Glutamatergic neuron (in vitro differentiated cells): ENCODE data around the gene TMEM179. TPM values are rescaled to one million over a fixed set of nuclear protein-coding genes. Genes with fewer than 3 reads are reported as not detected.

Experiments used
- DNase-seq: peaks from one replicate; pipeline ENCODE4 v3.0.0; 2022
- H3K27ac Mint-ChIP-seq: one replicate; pipeline ENCODE4 v1.8.0; 2020; ENCODE audit warnings: mild to moderate bottlenecking, mixed read lengths, inconsistent platforms; ENCODE audit not compliant: unreplicated experiment
- H3K27me3 Mint-ChIP-seq: one replicate; pipeline ENCODE4 v1.8.0; 2020; ENCODE audit warnings: mild to moderate bottlenecking, moderate library complexity, mixed read lengths, inconsistent platforms; ENCODE audit not compliant: unreplicated experiment
- H3K36me3 Mint-ChIP-seq: one replicate; pipeline ENCODE4 v1.8.0; 2020; ENCODE audit warnings: mild to moderate bottlenecking, mixed read lengths, inconsistent platforms; ENCODE audit not compliant: unreplicated experiment
- H3K4me1 Mint-ChIP-seq: one replicate; pipeline ENCODE4 v1.8.0; 2020; ENCODE audit warnings: mild to moderate bottlenecking, low read depth, mixed read lengths, inconsistent platforms; ENCODE audit not compliant: unreplicated experiment
- H3K4me3 Mint-ChIP-seq: one replicate; pipeline ENCODE4 v1.8.0; 2020; ENCODE audit warnings: mild to moderate bottlenecking, mixed read lengths, inconsistent platforms; ENCODE audit not compliant: unreplicated experiment
- H3K9me3 Mint-ChIP-seq: one replicate; pipeline ENCODE4 v1.8.0; 2020; ENCODE audit warnings: mild to moderate bottlenecking, moderate library complexity, mixed read lengths, inconsistent platforms; ENCODE audit not compliant: unreplicated experiment
- CTCF ChIP-seq: fragments of 200-600 bp; sonication (generic); IDR thresholded peaks from one replicate; pipeline ENCODE4 v1.5.0; 2021; ENCODE audit not compliant: partially characterized antibody, unreplicated experiment
- total RNA-seq: library from RNA; stranded (reverse); fragmentation: NEBNext Ultra II Directional; extraction: Animal tissue kit (Norgen Biotek cat#: 25700); gene quantifications from one replicate; pipeline ENCODE4 v1.2.1, GENCODE V29; 2021; ENCODE audit not compliant: unreplicated experiment

The TMEM179 gene
- total RNA-seq, 1 donor from 2014 or later, result 28.8 TPM

DNA sequence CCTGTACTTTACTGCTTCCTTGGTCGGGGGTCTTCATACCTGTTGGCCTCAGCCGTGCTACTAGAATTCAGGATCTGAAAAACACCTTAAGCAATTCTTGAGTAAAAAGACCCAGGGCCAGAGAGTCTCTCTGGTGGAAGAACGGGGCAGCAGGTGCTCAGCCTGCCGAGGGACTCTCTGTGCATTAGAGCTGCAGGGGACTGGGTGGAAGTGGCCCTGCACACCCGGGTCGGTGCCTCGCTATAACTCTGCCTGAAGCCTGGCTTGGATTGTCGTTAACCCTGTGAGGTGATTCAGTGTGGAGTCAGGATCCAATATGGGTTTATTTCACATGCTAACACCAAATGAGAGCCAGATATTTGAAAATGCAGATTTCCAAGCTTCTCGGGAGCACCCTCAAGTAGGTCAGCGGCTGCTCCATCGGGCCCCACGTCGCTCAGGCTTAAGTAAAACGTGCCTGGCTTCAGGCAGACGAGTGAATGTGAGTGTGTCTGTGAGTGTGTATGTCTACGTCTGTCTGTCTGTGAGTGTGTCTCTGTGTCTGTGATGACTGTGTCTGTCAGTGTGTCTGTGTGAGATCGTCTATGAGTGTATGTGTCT lies 60.1 kb downstream of the TMEM179 start:
- no peak for TF ChIP-seq CTCF
- peaks cover 1% of the 10 kb centered on the region for H3K9me3 Mint-ChIP-seq
- no peak overlapping the region for H3K27ac Mint-ChIP-seq
- no peaks in the 10 kb centered on the region for H3K36me3 Mint-ChIP-seq
- peaks cover 3% of the 10 kb centered on the region for H3K4me1 Mint-ChIP-seq
- no peak for DNase-seq
- H3K4me3 Mint-ChIP-seq, result no peak overlapping the region
- peaks cover 3% of the 10 kb centered on the region for H3K27me3 Mint-ChIP-seq

- no peak for TF ChIP-seq CTCF
These were observed 61.4 kb downstream of the TMEM179 start for GRCh38 chr14:104542871-104543830.

DNA sequence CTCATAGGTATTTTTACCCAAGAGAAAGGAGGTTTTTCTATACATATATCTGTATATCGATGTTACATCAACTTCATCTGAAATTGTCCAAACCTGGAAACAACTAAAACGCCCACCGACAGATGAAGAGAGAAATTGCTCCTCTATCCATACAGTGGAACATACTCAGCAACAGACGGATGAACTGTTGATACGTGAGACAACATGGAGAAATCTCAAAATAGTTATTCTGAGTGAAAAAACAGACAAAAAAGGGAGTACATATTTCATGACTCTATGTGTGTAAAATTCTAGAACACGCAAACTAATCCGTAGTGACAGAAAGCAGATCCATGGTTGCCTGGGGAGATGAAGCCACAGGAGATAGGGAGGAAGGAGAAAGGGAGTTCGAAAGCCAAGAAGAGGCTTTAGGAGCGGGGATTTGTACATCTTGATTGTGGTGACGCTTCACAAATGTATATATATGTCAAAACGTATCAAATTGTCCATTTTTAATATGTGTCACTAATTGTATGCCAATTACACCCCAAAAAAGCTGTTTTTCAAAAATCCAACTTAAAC lies 62.6 kb downstream of the TMEM179 start:
- no peak for DNase-seq
- H3K27ac Mint-ChIP-seq, result no peak overlapping the region
- no peak overlapping the region for H3K4me3 Mint-ChIP-seq
- no peaks in the 10 kb centered on the region for H3K36me3 Mint-ChIP-seq
- peaks cover 3% of the 10 kb centered on the region for H3K4me1 Mint-ChIP-seq
- peaks cover 3% of the 10 kb centered on the region for H3K27me3 Mint-ChIP-seq
- no peak for TF ChIP-seq CTCF
- peaks cover 1% of the 10 kb centered on the region for H3K9me3 Mint-ChIP-seq

More at GRCh38 chr14:104542871-104543830, 61.4 kb downstream of the TMEM179 start:
- Mint-ChIP-seq H3K9me3 (peaks cover 1% of the 10 kb centered on the region), H3K36me3 (no peaks in the 10 kb centered on the region), H3K27me3 (peaks cover 3% of the 10 kb centered on the region), H3K4me1 (peaks cover 3% of the 10 kb centered on the region), H3K27ac (no peak overlapping the region), H3K4me3 (no peak overlapping the region)
- no peak for DNase-seq

Other genes starting within 250 kb of the TMEM179 start
- not detected for gene C14orf180, start 25.0 kb downstream of the TMEM179 start, total RNA-seq
- 11.8 TPM for gene INF2, start 84.8 kb upstream of the TMEM179 start, total RNA-seq
- 45.1 TPM for gene ADSS1, start 119.5 kb upstream of the TMEM179 start, total RNA-seq
- 30.5 TPM for gene SIVA1, start 148.4 kb upstream of the TMEM179 start, total RNA-seq
- 300 TPM for gene AKT1, start 191.0 kb upstream of the TMEM179 start, total RNA-seq
- gene ZBTB42, start 196.3 kb upstream of the TMEM179 start, total RNA-seq, result 6.0 TPM